Fibroblast of the aortic adventitia (primary cell): ENCODE measurements around the gene IDH3A. TPM values are rescaled to one million over a fixed set of nuclear protein-coding genes. Genes with fewer than 3 reads are reported as not detected.

Experiments
- DNase-seq: peaks from one replicate; pipeline ENCODE4 v3.0.0-alpha.2; 2010; ENCODE audit warnings: low read depth
- H3K4me3 ChIP-seq: 2 replicates; pipeline ENCODE4 v1.5.1; 2011; ENCODE audit warnings: low read depth, mild to moderate bottlenecking, control low read depth, low read length, moderate library complexity
- total RNA-seq: library from RNA; depleted of rRNA; stranded (reverse); fragments of >200 nt; gene quantifications from 2 replicates; pipeline ENCODE4 v1.2.3, GENCODE V29; 2012; ENCODE audit warnings: low replicate concordance
- TF ChIP-seq, protein P1 (sequence below): IDR thresholded peaks from 2 replicates; pipeline ENCODE4 v1.5.1; 2011; ENCODE audit warnings: mild to moderate bottlenecking, low read length, control low read depth, inconsistent platforms; ENCODE audit not compliant: insufficient read depth

Gene IDH3A
- total RNA-seq, 1 donor = 53.8 TPM

DNA sequence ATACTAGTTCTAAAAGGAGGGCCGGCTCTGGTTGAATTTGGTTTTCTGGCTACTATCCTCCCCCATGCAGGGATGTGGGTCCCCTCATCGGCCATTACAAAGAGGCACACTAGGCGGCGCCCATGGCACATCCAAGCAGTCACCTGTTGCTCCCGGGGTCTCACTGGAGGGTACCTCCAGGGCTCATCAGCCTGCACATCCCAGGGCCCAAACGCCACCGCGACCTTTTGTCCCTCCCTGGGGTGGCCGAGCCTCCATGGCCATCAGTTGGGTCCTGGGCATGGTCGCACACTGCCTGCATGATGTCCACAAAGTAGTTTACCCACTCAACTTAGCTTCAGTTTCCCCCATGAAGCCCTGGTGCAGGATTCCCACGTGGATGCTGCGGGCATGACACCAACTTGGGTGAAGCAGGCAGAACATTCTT, 28.3 kb downstream of the IDH3A start:
- DNase-seq = peak; percentile 10
- no peak overlapping the region for H3K4me3 ChIP-seq
- TF ChIP-seq, protein P1, sequence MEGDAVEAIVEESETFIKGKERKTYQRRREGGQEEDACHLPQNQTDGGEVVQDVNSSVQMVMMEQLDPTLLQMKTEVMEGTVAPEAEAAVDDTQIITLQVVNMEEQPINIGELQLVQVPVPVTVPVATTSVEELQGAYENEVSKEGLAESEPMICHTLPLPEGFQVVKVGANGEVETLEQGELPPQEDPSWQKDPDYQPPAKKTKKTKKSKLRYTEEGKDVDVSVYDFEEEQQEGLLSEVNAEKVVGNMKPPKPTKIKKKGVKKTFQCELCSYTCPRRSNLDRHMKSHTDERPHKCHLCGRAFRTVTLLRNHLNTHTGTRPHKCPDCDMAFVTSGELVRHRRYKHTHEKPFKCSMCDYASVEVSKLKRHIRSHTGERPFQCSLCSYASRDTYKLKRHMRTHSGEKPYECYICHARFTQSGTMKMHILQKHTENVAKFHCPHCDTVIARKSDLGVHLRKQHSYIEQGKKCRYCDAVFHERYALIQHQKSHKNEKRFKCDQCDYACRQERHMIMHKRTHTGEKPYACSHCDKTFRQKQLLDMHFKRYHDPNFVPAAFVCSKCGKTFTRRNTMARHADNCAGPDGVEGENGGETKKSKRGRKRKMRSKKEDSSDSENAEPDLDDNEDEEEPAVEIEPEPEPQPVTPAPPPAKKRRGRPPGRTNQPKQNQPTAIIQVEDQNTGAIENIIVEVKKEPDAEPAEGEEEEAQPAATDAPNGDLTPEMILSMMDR = peak; percentile 63

DNA sequence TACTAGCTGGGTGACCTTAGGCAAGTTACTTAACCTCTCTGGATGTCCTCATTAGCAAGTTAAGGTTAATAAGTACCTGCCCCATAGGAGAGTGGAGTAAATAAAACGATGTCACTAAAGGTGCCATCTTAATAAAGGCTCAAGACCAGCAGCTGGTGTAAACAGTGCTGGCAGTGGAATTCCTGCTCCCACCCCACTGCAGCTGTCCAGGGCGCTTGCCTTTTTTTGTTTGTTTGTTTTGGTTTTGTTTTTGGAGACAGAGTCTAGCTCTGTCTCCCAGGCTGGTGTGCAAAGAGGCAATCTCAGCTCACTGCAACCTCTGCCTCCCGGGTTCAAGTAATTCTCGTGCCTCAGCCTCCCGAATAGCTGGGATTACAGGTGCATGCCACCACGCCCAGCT, 28.9 kb downstream of the IDH3A start:
- TF ChIP-seq, protein P1 = no peak
- no peak for DNase-seq
- H3K4me3 ChIP-seq = no peak overlapping the region

DNA sequence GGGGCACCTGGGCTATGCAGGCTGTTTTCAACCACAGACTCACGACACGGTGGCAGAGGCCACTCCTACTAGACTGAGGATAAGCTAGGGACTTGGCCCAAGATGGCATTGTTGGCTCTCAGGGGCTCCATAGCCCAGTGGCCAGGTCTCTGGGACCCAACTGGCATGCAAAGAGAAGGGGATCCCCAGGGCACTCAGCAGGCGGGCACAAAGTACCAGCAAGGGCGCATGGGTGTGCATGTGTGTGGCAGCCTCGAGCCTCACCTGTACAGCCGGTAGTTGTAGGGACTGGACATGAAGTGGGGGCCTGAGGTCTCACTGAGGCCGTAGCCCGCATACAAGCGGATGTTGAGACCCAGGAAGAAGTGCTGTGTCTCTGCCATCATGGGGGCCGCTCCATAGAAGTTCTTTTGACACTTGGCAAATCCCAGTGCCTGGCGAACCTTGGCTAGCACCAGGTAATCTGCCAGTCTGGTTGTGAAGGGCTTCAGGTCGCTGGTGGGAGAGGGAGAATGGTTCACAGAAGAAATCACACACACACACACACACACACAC, 30.2 kb downstream of the IDH3A start:
- no peak overlapping the region for H3K4me3 ChIP-seq
- DNase-seq = no peak
- TF ChIP-seq, protein P1 = no peak

DNA sequence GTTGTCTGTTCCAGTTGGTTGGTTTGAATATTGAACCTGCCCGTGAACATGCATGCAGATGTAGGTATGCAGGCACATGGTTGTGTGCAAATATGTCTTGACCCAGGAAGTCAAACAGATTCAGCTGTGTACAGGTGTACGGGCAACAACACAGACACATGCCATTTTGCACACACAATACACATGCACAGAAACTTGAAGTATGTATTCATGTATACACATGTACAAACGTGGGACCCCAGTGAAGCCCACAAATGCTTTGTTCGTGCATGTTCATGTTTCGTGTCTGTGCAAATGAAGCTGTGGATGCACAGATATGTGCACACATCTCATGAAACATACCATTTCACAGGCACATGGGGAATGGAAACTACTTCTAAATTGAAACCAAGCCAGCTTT, 30.7 kb downstream of the IDH3A start:
- TF ChIP-seq, protein P1 = no peak
- no peak overlapping the region for H3K4me3 ChIP-seq
- DNase-seq = no peak

DNA sequence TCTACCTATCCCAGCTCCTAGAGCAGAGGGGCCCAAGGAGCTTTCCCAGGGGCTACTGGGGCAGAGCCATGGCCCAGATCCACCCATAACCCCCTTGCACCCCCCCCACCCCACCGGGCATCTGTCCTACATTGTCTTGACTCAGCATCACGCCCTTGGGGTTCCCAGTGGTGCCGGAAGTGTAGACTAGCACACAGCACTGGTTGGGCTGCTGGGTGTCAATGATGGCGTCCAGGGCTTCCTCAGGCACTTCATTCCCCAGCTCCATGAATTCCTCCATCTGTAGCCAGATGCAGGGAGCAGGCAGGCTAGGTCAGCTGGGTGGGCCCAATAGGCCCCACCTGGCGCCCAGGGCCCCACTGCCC, 33.2 kb downstream of the IDH3A start:
- DNase-seq = no peak
- H3K4me3 ChIP-seq = no peak overlapping the region
- TF ChIP-seq, protein P1 = no peak

DNA sequence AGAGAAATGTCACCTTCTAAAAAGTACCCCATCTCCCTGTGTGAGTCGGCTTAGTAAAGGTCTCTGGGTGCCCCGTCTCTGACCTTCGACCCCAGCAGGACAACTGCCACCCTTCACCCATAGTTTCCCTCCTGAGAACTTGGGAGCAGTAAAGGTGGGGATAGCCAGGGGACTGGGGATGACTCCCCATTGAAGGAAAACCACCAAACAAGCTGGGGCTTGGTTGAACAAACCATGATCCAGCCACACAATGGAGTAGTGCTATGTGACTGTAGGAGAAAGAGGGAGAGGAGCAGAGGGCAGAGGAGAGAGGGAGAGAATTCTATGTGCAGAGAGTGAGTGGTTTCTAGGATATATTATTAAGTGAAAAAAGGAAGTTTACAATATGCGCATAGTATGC, 33.7 kb downstream of the IDH3A start:
- DNase-seq = no peak
- no peak overlapping the region for H3K4me3 ChIP-seq
- TF ChIP-seq, protein P1 = no peak
